GM21723 (cell line): ENCODE measurements around the gene SLC18A2.
"Not testable (repeated sequence)": the region's sequence is repeated elsewhere in the genome, so short reads cannot be mapped to it uniquely, and the experiment has no call there.

Experiments used
- ATAC-seq: cut with Tn5 transposase; IDR thresholded peaks from one replicate; pipeline ENCODE4 v1.9.1; 2021; ENCODE audit warnings: mild to moderate bottlenecking, moderate library complexity; ENCODE audit not compliant: unreplicated experiment

SLC18A2 gene

DNA sequence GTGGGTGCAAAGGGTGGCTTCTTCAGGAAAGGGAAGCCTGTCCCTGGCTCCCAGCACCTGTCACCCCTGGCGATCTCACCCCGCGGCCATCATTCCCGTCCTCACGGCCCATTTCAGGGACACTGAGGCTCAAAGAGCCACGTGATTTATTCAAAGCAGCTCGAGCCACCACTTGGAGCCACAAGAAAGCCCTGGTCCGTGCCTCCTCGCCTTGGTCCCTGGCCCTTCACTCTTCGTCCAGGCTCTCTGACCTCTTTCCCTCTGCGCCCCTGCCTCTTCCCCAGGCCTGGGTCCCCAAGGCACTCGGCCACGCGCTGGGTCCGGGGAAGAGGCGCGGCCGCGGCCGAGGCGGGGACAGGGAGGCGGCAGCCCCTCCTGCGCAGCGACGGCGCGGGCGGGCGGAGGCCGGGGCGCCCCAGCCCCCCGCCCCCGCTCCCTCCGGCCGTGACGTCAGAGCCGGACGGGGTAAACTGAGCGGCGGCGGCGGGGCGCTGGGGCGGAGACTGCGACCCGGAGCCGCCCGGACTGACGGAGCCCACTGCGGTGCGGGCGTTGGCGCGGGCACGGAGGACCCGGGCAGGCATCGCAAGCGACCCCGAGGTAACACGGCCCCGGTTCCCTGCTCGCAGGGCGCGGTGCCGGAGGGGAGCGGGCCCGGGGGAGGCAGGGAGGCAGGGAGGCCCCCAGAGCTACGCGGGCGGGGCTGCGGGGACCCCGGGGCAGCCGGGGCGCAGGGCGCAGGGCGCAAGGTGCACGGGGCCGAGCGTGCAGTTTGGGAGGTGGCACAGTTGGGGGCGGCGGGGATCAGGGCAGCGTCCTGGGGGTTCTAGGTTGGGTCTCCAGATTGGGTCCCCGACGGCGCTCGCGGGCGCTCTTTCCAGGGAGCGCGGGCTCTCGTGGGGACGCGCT, at the start of gene SLC18A2:
Gene SLC18A2, plus strand, starts transcription at position 494 of the 909 bp plus-strand sequence. CDS start 580 bp downstream, outside the sequence.
- ATAC-seq: no peak

DNA sequence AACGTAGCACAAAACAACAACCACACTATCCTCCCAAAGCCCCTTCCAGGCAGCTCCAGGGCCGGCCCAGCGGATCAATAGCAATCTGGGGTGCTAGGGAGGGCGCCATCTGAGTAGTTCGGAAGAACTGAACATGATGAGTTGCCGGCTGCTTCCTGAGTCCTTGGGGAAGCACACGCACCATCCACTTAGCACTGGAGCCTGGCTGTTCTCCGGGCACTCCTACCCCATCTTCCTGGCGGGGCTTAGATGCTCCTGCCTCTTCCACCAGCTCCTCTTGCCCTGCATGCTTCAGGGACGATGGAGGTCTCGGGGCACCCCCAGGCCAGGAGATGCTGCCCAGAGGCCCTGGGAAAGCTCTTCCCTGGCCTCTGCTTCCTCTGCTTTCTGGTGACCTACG, 43.7 kb upstream of the SLC18A2 start, which contains the start of gene KCNK18:
Gene KCNK18, plus strand, starts transcription at position 301 of the 400 bp plus-strand sequence. Its CDS starts 0 bp downstream, at position 301.
- no peak for ATAC-seq

DNA sequence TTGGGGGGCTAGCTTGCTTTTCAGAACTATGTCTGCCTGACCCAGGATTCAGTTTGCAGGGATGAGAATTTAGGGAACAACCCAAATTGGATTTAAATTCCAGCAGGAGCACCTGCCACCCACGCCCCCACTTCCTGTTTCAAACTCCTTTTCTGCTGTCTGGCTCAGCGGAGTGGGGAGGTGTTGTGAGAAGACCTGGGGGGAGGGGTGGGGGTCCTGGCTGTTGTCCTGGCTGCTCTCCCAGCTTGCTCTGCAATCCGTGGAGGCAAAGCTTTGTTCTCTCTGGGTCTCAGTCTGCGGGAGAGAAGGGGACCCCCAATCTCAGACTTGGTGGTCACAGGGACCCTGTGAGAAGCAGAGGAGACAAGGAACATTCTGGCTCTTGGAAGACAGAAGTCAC, 42.8 kb upstream of the SLC18A2 start:
- no peak for ATAC-seq

DNA sequence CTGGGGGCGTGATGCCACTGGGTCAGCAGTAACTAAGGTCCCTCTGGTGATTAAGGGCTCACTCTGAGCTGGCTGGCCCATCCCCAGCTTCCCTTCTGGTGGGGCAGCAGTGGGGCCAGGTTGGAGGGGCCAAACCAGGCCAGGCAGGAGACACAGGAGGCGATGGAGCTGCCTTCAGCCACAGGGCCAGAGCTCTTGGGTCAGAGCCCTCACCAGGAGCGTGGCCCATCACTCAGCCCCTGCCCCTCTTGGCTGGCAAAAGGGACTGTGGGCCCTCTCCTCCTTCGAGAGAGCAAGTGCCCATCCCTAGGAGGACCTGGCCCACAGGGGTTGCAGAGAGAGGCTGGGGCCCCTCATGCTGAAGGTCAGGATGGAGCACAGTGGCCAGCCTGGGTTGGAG, 39.1 kb upstream of the SLC18A2 start:
- ATAC-seq: no peak

DNA sequence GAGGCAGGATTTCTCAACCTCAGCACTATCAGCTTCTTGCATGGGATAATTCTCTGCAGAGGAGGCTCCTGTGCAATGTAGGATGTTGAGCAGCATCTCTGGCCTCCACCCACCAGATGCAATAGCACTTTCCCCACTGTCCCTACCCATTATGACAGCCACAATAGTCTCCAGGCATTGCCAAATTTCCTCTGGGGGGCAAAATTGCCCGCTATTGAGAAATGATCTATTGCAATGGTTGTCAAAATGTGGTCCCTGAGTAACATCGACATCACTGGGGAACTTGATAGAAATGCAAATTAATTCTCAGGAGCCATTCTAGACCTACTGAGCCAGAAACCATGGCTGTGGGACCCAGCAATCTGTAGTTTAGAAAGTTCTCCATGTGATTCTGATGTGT, 36.6 kb upstream of the SLC18A2 start:
- no peak for ATAC-seq

DNA sequence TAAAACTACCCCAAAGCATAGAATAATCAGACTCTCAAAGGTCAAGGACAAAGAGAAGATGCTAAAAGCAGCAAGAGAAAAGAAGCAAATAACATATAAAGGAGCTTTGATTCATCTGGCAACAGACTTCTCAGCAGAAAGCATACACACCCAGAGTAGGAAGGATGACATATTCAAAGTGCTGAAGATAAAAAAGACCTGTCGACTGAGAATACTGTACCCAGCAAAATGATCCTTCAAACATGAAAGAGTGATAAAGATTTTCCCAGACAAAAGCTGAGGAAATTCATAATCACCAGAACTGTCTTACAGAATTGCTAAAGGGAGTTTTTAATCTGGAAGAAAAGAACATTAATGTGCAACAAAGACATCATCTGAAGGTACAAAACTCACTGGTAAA, 28.7 kb upstream of the SLC18A2 start:
- no peak for ATAC-seq

DNA sequence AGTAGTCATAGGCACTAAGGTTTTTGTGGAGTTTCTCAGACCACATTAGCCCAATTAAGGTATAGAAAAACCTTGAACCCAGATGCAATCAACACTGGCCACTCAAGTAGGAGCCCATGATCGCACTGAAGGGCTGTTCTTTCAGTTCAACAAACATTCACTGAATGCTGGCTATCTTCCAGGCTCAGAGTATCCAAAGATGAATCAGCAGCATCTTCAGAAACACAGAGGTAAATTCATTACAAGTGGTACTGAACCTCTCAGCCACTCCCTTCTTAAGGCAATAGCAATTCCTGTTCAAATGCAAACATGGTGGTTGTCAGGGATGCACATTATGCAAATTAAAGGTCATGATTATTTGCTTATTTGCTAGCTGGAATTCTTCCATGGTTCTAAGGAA, 26.5 kb upstream of the SLC18A2 start:
- ATAC-seq: no peak

DNA sequence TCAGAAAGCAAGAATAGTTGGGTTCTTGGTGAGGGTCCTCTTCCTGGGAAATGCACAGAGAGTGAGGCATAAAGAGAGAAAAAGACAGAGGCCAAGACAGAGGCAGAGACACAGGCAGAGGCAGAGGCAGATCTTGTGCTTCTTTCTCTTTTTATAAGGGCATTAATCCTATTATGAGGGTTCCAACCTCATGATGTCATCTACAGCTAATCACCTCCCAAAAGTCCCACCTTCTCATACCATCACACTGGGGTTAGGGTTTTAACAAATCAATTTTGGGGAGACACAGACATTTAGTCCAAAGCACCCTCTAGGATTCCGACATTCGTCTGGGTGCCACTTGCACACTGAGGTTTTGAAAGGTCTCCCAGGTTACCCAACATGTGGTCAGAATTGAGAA, 25.8 kb upstream of the SLC18A2 start:
- no peak for ATAC-seq

DNA sequence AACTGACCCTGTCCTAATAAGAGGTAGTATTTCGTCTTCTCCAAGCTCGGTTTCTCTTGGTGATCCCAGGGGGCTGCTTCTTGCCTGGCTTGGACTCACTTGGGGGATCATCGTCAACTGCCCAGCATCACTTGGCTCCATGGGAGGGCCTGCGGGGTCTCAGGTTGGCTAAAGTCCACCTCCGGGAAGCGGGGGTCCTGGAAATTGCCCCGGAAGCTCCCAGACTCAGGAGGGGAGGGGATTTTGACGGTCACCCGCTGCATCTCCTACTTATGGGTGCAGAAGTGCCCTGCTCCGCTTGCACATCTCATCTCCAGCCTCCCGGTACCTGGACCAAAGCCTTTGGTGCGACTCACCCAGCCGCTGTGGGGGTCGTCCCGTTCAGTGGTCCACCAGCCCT, 24.9 kb upstream of the SLC18A2 start:
- no peak for ATAC-seq

DNA sequence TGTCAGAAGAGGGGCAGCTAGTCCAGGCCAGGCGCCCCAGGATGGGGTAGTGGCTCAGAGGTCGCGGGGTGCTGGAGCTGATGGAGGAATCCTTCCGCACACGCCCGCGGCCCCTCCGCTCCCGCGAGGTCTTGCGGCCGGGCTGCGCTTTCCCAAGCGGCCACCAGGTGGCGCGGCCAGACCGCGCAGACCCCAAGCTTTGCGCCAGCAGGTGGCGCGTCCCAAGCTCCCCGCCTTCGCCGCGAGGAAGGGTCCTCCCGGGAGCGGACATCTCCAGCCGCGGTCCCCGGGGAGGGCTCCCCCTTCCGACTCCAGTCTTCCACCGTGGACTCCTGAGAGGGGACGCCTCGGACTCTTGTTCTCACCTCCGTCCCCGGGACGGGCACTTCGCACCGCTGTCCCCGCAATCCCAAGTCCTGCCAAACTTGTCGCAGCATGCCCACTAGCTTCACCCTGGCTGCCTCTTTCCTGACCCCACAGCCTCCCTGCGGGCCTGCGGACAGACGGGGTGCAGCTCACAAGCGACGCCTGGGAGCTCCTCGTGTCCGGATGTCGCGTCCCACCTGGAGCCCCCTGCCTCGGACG, 24.2 kb upstream of the SLC18A2 start:
- ATAC-seq: peak; percentile 89

DNA sequence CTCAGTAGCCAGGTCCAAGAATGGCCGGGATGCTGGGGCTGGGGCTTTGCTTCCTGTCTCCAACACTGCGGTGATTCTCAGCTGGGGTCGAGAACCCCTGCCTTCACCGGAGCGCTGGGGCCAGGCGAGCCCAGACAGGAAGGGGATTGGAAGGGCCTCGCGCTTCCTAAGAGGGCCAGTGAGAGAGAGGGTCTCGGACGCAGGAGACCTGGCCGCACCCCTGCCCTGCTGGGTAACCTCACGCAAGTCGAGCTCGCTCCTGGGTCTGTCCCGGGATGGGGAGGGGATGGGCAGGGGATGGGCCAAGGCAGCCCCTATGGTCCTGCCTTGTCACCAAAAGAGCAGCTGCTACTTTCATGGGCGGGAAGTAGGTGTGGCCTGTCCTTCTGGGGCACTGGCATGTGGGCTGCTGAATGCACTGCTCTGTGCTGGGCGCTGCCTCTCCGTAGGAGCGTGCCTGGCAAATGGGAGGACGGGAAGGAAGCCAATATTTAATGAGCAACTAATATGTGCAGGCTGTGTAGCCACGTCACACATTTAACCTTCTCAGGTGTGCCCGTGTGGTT, 23.6 kb upstream of the SLC18A2 start:
- peak; percentile 54 for ATAC-seq

DNA sequence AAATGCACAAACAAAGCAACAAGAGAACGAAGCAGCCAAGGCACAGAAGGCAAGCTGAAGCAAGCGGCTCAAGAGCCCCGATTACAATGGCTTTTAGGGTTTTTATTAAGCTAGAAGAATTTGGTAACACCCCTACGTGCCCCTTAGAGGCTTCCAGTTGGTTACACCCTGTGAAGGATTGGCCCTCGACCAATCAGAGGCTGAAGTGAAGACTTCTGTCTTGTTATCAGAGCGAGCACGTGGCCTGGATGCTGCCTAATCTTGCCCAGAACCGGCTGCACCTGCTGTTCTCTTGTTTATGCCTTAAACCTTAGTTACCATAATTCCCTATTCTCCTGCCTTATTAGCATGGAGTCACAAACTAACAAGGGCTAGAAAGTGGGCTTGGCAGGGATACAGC, 22.3 kb upstream of the SLC18A2 start:
- ATAC-seq: no peak

DNA sequence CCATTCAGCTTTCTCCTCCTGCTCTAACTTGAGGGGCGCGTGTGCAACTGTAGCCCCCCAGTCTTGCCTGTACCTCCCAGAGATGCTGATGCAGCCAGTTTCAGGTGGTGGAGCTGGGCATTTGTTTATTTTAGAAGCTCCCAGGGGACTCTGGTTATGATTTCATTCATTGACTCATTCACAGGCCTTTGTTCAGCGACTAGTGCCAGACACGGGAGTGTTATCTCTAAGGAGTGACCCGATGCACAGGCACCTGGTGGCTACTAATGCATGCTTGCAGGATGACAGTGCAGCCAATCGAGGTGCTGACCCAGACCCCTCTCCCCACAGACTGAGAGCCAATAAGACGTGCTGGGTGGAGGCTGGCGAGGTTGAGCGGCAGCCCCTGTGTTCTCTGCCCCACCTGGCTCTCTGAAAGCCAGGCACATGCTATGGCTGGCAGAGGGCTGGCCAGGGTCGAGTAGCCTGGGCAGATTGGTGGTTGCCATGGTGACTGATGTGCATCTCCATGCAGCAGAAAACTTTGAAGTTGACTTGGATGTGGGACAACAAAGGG, 19.7 kb upstream of the SLC18A2 start:
- ATAC-seq: no peak

DNA sequence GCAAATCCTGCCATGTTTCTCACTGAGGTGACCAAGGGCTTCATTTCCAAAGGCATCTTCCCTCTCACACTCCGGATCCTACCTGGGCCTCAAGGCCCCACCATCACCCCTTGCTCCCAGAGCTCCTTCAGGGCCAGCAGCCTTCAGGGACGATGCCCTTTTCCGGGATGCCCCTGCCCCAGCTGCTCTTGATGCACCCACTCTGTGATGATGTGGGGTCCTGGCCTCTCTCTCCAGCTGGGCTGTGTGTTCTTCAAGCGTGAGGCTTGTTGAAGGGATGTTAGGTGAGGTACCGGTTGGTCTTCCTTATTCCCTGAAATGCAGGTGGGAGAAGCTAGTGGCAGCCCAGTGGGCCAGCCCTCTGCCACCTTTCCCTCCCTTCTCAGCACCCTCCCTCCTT, 18.4 kb upstream of the SLC18A2 start:
- no peak for ATAC-seq

DNA sequence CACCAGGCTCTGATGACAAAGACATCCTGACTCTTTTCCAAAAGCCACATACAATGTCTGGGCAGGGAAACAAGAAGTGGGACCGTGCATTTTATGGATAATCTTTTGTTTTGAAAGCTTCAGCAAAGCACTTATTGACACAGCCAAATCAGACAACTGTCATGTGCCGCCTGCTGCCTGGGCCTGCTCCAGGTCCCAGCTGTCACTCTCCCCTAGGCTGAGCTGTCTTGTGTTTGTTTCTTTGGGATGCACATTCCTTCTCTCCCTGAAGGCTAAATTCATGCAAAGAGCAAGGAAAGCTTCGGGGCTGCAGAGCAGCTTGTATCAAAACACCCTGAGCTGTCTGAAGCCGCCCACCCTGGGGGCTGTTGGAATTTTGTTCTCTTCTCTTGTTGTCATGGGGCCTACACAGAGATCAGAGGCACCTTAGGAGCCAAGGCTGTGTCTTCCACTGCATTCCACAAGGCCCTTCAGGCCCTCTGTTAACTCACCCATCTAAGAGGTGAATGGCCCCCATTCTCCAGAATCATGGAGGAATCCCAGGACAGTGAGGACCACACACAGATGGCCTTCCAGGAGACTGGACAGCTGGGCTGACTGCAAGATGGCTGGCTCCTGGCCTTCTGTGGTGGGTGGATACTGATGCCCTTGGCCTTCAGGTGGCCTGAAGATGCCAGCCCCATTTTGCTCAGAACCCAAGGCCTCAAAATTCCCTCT, 17.8 kb upstream of the SLC18A2 start:
- ATAC-seq: no peak

DNA sequence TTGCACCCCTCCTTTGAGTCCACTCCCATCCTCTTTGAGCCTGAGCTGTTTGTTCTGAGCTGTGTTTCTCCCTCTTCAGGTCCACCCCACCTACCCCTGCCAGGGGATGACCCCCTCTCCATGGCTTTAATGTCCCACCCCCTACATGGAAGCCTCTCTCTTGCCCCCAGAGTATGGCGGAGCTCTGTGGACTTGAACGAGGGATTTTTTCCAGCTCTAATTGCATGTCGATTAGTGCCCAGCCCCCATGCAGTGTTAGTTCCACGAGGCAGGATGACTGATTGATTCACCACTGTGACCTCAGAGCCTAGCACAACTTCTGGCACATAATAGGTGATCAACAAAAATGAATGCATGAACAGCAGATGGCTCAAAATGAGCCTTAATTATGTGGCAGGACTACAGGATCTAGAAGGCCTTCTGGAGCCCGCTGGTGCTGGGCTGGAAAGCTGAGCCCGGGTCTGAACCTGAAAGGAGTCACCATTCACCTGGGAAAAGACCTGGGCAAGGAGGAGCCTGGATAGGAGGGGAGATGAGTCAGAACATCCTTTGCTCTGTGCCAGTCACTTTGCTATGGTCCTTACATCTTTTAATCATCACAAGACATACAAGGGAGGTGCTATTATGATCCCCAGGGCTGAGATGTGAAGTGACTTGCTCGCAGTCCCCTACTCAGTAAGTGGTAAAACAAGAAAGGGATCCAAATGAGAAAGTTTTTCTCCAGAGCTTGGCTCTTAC, 17.1 kb upstream of the SLC18A2 start:
- no peak for ATAC-seq

DNA sequence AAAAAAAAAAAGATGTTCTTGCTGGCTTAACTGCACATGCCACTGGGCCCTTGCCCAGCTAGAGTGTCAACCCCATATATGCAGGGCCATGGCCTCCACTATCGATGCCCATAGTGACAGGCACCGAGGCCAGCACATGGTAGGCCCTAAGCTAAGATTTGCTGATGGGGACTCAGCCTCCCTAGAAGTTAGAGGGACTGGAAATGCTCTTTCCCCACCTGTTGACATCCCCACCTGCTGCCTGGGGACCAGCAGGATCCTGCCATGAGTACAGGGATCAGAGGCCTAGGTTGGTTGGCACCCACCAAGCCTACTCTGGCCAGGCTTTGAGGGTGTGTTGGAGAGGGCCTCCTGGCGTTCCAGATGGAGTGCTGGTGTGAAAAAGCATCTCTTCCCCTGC, 16.0 kb upstream of the SLC18A2 start:
- no peak for ATAC-seq

DNA sequence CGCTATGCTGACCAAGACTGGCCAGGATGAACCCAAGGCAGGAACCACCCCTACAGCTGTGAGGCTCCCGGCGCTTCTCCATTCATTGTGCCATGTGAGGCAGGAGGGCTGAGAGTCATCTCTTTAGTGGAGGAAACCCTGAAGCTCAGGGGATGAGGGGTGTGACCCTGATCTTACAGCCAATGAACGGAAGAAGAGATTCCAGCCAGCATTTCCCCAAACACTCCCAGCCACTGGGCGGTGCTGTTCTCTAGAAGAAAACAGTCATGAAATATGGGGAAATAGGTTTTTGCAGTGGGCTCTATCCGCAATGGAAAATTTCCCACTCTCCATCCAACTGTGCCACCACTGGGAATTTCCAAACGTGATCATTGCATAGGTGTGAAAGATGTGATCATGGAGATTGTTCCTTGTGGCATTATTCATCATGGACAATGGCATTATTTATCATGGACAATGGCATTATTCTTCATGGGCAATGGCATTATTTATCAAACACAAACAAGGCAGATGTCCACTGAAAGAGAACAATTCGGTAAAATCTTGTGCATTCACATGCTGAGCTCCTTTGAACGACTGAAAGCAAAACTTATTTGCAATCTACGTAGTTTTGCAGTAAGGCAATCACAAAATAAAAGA, 14.0 kb upstream of the SLC18A2 start:
- ATAC-seq: no peak

DNA sequence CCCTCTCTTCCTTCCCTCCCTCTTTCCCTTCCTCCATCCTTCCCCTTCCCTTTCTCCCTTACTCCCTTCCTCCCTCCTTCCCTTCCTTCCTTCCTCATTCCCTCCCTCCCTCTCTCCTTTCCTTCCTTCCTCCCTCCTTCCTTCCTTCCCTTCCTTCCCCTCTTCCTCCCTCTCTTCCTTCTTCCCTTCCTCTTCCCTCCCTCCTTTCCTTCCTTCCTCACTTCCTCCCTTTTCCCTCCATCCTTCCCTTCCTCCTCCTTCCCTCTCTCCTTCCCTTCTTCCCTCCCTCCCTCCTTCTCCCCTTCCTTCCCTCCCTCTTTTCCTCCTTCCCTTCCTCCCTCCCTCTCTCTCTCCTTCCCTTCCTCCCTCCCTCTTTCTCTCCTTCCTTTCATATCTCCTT, 12.7 kb upstream of the SLC18A2 start:
- no peak for ATAC-seq

DNA sequence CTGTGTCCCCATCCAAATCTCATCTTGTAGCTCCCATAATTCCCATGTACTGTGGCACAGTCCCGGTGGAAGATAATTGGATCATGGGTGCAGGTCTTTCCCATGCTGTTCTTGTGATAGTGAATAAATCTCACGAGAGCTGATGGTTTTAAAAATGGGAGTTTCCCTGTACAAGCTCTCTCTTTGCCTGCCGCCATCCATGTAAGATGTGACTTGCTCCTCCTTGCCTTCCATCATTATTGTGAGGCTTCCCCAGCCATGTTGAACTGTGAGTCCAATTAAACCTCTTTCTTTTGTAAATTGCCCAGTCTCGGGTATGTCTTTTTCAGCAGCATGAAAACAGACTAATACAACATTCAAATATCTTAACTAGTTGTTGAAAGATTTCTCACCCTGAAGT, 10.8 kb upstream of the SLC18A2 start:
- ATAC-seq: not testable (repeated sequence)
